Stimulated activated CD8-positive, alpha-beta memory T cell treated with anti-CD3 and anti-CD28 coated beads, Interleukin-4, amount 100 ng/mL, for 1 hour (primary cell): Measurements from ENCODE around the gene PCED1A.
"Not testable (repeated sequence)": the region's sequence is repeated elsewhere in the genome, so short reads cannot be mapped to it uniquely, and the experiment has no call there.

ENCODE experiments used
- DNase-seq, 2 donors: peaks; one replicate each; pipeline ENCODE4 v3.0.0-alpha.2; 2020; ENCODE audit warnings: low read depth in 2 of 2, low spot score in 1 of 2

PCED1A gene

DNA sequence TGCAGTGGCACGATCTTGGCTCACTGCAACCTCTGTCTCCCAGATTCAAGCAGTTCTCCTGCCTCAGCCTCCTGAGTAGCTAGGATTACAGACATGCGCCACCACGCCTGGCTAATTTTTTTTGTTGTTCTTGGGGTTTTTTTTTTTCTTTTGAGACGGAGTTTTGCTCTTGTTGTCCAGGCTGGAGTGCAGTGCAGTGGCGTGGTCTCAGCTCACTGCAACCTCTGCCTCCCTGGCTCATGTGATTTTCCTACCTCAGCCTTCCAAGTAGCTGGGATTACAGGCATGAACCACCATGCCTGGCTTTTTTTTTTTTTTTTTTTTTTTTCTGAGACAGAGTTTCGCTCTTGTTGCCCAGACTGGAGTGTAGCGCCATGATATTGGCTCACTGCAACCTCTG is 9.2 kb downstream of the PCED1A start:
- not testable (repeated sequence) for DNase-seq

DNA sequence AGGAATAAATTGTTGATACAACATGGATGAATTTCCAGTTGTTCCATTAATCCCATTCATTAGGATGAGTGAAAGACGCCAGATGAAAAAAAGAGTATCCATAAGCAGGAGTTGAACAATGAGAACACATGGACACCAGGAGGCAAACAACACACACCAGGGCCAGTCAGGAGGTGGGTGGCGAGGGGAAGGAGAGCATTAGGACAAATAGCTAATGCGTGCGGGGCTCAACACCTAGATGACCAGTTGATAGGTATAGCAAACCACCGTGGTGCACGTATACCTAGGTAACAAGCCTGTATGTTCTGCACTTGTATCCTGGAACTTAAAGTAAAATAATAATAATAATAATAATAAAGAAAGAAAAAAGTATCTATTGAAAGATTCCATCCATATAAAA is 11.1 kb downstream of the PCED1A start:
- DNase-seq, result no peak

DNA sequence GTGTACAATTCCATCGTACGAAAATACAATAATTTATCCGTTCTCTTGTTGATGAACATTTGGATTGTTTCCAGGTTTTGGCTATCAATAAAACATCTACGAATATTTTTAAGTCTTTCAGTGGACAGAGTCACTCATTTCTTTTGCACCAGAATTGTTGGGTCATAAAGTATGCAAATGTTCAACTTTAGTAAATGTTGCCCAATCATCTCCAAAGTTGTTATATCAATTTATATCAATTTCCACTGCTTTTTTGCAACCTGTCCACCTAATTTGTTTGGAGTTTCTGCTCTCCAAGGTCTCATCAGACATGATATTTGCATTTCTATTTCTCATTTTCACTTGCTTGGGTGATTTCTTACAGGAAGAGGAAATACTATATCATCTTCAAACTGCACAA is 13.8 kb downstream of the PCED1A start:
- DNase-seq, result no peak

DNA sequence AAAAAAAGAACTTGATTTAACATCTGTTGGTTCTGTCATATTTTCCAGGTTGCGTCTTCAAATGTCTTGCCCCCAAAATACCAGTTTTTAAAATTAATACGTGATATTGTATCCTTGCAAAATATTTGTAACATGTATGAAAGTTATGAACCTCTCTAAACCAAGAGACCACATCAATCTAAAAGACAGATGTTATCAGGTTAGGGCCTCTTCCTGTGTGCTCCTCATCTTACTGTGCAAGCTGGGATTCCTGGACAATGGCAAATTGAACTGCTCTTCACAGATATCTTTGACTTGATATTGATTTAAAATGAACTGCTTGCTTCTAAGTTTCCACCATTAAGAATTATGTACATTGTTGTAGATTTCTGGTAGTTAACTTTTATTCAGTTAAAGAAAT is 14.7 kb downstream of the PCED1A start:
- no peak for DNase-seq

DNA sequence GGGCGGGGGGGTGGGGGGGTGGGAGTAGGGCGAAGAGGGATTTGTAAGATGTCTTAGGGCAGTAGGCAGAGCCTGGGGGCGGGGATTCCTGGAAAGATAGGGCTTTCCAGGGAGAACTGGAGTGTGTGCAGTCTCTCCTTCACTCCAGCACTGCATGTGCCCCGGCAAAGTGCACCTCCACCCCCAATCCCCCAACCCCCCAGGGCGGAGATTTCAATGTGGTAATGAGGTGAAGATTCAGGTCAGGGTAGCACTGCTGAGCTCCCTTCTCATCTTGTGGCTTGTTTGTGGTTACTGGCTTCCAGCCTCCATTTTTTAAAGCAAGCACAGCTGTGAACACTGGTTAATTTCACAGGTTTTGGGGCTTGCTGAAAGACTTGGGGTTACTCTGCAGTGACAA is 18.4 kb downstream of the PCED1A start:
- DNase-seq, result no peak

DNA sequence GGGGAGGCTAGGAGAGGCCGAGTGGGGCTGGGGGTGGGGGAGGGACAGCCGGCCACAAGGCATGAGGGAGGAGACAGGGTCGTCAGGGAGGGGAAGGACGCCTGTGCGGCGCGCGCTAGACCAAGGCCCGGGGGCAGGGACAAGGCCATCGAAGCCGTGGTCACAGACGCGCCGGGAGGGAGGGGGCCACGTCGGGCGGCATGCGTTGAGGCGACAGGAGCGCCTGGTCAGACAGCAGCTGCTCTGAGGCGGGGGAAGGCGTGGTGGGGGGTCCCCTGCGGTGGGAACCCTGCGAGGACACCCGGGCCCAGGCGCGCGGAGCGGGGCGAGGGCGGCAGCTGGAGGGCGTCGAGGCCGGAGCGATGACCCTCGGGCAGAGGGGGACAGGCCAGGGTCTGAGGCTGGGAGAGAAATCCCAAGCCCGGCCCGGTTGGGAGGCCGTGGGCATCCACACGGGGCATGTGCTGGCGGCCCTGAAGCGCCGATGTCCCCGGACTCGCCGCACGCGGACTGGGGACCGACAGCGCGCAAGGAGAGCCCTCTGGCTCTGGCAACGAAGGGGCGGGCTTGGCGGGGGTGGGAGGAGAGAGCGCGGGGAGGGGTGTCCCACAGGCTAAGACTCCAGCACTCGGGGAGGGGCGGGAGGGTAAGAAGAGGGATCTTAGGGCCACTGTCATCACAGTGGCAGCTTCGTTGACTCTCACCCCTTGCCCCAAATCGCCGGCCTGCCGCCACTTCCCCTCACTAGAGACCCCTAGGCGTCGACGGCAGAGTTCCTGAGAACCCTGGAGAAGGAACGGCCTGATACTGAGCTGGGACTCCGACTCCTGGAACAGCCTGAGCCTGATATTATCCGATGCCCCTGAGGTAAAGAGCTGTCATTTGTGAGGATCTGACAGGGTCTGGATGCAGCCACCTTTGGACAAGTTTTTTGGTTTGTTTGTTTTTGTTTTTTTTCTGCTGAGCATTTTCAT is 19.3 kb downstream of the PCED1A start:
- DNase-seq, result no peak

DNA sequence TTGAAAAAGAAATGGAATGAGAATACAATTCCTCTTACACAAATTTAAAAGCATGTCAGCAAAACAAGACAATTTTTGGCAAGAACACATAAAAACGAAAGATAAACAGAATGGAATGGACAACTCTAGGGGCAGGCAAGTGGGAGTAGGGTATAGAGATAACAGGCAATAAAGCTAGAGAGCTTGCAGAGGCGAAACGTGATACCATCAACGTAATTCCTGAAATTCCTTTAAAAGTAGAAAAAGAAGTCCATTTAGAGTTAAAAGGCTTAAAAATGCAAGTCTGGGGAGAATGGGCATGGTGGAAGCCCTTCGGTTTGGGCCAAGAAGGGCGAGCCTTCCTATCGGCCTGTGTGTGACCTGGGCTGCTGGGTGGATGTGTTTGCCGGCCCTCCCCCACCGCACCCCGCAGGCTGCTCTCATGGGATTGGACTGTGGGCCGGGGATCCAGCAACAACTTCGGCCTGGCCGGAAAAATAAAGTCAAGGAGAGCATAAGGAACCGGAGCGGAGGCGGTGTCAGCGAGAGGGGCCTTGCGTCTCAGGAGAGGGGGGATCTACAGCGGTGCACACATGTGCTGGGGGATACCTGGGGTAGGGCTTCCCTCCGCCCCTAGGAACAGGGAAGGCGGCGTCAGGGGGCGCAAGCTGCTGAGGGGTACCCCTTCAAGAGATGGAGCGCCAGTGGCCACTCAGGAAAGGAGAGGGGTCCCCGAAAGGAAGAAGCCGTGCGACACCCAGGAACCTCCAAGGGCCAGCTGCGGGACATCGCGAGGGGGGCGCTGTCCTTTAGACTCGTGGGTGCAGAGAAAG is 20.2 kb downstream of the PCED1A start:
- DNase-seq, result no peak

DNA sequence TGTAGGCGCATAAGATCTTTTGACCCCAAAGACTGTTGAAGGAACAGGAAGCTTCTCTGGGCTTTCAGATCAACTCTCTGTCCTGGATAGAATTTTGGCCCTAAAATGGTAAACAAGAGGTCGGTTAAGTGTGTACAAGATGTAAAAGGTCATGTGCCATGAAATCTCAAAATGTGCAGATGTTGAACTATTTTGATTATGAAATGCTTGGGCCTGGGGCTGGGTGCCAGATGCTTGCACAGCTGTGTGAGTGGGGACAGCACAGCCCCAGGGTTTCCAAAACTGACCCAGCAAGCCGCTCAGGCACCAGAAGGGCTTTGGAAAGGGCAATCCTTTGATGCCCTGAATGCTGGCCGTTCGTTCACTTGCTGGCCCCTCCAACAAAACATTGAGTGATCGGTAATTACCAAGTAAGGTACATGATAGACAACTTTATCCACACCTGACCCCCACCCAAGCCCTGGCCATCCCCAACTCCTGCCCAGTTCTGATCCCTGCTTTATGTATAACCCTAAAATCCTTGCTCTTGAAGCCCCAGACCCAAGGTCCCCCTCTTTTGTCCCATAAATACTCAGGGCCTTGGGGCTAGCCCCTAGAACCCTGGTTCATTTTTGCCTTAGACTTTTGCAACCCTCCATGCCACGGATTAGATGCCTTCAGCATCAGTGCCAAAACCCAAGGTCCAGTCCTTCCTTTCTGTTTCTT is 22.4 kb downstream of the PCED1A start:
- no peak for DNase-seq

DNA sequence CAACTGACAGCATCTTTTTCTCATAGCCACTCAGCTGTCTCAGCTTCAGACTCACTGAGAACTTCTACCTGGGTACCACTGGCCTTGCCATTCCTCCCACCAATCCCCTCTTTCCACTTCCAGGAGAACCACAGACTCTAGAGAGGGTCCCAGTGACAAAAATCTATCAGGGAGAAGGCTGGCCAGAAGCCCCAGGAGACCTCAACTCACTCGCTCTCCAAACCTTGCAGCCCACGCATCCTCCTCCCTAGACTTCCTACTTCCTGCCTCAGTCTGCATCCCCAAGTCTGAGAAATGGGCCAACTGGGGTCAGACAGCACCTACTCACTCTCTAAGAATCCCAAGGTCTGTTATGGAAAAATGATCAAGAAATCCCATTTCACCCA is 23.1 kb downstream of the PCED1A start:
- DNase-seq, result no peak

DNA sequence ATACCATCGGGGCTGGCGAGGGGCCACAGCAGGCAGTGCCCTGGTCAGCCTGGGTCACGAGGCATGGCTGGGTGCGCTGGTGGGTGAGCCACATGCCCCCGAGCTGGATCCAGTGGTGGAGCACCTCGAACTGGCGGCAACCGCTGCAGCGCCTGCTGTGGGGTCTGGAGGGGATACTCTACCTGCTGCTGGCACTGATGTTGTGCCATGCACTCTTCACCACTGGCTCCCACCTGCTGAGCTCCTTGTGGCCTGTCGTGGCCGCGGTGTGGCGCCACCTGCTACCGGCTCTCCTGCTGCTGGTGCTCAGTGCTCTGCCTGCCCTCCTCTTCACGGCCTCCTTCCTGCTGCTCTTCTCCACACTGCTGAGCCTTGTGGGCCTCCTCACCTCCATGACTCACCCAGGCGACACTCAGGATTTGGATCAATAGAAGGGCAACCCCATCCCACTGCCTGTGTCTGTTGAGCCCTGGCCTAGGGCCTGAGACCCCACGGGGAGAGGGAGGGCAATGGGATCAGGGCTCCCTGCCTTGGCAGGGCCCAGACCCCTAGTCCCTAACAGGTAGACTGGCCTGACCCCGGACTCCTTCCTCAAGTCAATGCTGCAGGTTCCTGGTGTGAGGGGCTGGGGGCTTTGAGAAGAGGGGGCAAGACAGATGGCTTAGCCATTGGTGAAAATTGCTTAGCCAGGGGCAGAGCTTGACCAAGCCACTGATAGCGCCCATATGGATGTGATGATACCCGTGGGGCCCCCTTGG is 23.7 kb downstream of the PCED1A start:
- DNase-seq, result no peak

DNA sequence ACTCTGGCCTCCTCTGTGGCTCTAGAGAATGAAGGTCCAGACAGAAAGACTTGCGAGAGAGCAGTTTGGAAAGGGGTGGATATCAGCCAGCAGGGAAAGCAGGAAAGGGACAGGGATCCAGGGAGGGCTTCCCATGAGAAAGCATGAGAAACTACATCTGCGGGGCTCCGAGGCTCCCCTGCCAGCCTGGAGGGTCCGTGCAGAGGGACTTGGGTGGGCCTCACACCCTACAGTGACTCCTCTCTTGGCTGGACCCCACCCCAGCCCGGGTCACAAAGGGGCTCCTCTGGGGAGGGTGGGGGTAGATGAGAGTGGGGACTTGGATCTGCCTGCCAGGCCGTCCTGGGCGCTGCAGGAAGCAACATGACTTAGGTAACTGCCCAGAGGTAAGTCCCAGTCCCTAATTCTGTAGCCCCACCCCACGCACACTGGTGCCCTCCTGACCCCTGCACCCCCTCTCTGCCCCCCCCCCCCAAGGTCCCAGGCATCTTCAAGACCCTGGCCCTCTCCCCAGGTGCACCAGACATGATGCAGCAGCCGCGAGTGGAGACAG is 24.3 kb downstream of the PCED1A start, which contains the start of gene TMEM239:
TSS of gene TMEM239 (plus strand) at position 335 of the 553 bp plus-strand sequence. CDS start at position 526, 191 bp downstream.
- DNase-seq, result no peak

DNA sequence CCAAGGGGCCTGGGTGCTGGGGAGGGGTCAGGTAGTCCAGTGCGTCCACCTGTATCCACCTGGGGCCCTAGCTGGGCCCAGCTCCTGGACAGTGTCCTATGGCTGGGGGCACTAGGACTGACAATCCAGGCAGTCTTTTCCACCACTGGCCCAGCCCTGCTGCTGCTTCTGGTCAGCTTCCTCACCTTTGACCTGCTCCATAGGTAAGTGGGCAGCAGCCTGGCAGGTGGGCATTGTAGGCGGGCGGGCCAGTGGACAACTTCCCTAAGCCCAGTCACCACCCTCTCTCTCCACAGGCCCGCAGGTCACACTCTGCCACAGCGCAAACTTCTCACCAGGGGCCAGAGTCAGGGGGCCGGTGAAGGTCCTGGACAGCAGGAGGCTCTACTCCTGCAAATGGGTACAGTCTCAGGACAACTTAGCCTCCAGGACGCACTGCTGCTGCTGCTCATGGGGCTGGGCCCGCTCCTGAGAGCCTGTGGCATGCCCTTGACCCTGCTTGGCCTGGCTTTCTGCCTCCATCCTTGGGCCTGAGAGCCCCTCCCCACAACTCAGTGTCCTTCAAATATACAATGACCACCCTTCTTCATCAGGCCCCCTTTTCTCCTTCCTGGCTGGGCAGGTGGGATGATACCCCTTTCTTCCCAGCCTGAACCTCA is 25.1 kb downstream of the PCED1A start:
- DNase-seq, result no peak

DNA sequence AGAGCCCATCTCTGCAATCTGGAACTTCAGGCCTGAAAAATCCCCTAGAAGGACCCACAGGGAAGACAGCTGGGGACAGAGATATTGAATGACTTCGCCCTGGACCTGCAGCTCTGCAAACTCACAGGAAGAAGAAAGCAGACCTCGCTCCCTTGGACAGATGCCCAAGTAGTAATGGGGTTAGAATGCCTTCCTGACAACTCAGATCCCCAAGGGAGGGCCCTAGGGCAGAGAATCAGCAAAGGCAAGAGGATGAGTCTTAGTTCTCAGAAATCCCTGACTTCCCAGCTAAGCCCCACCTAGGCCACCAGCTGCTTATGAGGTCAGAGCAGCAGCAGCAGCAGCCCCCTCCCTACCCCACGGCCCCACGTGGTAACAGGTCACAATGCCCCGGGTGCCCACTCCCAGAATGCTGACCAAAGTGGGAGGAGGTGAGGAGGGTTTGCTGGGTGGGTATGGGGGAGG is 25.8 kb downstream of the PCED1A start, which contains the start of gene C20orf141:
TSS of gene C20orf141 (plus strand) at position 401 of the 465 bp plus-strand sequence. CDS start 198 bp downstream, outside the sequence.
- no peak for DNase-seq

DNA sequence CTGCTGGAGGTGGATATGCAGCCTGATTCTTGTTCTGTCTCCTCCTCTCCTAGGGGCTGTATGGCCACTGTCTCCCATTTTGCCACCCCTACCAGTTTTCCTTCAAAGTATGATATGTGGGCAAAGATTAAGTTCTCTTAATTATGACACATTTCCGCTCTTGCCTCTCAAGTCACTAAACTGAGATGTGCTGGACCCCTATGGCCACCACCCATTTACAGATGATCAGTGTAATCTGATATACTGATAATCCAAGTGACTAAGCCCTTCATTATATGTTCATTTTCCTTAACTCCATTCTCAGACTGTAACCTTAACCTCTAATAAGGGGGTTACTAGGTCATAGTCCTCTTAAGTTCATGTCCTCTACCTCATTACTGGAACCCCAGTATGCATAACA is 26.4 kb downstream of the PCED1A start:
- no peak for DNase-seq

DNA sequence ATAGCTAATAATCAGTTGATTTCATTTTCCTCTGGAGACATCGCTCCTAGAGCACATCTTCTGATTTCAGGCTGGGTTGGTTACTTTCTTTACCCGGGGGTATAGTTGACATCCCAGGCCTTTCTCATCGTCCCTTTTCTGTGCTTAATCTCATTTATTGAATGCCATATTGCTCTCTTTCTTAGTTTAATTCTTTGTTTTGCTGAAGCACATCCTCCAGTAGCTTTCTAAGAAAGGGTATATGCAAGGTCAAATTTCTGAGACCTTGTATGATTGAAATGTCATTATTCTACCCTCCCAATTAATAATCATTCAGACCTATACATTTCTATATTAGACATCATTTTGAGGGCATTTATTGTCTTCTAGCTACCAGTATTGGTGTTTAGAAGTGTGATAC is 28.3 kb downstream of the PCED1A start:
- DNase-seq, result no peak

DNA sequence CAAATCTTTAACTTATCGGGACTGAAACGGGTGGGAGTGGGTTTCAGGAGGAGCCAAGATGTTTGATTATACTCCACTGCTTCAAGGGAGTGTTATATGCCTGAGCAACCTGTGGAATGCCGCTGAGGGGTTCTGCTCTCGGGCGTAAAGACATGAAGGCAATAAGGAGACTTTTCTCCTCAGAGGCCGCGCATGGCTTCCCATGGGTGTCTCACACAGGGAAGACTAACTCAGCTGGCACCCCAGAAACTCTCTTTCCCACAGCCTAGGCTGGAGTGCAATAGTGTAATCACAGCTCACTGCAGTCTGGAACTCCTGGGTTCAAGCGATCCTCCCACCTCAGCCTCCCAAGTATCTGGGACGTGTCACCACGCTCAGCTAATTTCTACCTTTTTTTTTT is 30.8 kb downstream of the PCED1A start:
- no peak for DNase-seq

DNA sequence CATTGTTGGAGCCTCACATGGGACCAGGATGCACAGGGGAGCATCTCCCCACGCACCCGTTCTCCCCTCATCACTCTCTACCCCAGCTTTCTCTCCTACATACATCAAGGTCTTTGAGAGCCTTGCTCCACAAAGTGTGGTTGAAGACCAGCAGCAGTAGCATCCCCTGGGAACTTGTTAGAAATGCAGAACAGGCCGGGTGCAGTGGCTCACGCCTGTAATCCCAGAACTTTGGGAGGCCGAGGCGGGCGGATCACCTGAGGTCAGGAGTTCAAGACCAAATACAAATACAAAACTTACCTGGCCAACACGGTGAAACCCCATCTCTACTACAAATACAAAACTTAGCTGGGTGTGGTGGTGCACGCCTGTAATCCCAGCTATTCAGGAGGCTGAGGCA is 32.5 kb downstream of the PCED1A start:
- not testable (repeated sequence) for DNase-seq

DNA sequence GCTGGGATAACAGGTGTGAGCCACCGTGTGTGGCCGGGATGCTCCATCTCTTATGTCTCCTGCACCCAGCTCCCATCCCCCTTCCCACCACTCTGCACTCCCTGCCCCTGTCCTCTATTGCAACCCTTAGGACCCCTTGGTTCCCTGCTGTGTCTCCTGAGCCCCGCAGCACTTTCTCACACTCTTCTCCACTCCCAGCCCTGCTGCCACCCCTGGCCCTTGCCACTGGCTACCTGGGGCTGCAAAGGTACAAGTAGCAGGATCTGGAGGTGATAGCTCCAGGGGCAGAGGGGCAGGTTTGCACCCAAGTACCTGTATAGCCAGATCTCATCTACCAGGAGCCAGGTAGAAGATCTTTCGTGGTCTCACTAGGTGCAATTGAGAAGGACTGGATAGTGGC is 33.4 kb downstream of the PCED1A start:
- DNase-seq, result no peak

DNA sequence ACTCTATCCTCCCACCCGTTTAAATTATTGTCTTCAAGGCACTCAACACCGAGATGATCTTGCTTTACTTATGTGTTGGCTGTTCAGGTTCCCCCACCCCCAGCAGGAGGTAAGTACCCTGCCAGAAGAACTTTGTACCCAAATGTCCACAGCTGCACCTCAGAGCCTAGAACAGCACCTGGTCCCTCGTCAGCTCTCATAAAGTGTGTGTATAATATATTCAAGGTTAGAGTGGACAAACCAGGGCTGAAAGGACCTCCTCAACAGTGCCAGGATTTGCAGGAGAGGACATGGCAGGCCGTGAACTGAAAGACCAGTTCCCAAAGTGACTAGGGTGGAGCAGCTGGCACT is 34.1 kb downstream of the PCED1A start:
- DNase-seq, result no peak
